Tibial artery (tissue), 4 donors: Measurements from ENCODE around the gene ARHGAP15.

Source experiments
- DNase-seq, 2 donors: peaks; one replicate each; pipeline ENCODE4 v3.0.0-alpha.2; 2019
- H3K27ac ChIP-seq, 2 donors: fragments of 200-600 bp; sonication (generic) in 1 of 2; 1 replicate in 1 of 2; 2 replicates in 1 of 2; pipeline ENCODE4 v1.5.1; 2018 to 2019; ENCODE audit warnings: mild to moderate bottlenecking in 1 of 2
- H3K27me3 ChIP-seq, 2 donors: fragments of 200-600 bp; sonication (generic) in 1 of 2; one replicate each; pipeline versions ENCODE4 v1.5.1 to v1.6.0; 2016 to 2019
- H3K36me3 ChIP-seq, 3 donors: fragments of 200-600 bp; sonication (generic) in 2 of 3; one replicate each; pipeline ENCODE4 v1.5.1; 2016 to 2019; ENCODE audit warnings: mild to moderate bottlenecking in 2 of 3
- H3K4me1 ChIP-seq, 4 donors: fragments of 200-600 bp; sonication (generic) in 2 of 4; 1 replicate in 3 of 4; 2 replicates in 1 of 4; pipeline ENCODE4 v1.5.1; 2016 to 2019
- H3K4me3 ChIP-seq, 2 donors: fragments of 200-600 bp; sonication (generic) in 1 of 2; 1 replicate in 1 of 2; 2 replicates in 1 of 2; pipeline ENCODE4 v1.5.1; 2018 to 2019; ENCODE audit warnings: mild to moderate bottlenecking in 2 of 2
- H3K9me3 ChIP-seq, 3 donors: fragments of 200-600 bp; sonication (generic) in 1 of 3; one replicate each; pipeline ENCODE4 v1.5.1; 2016 to 2019
- CTCF ChIP-seq, 2 experiments: fragments of 200-600 bp in 1 of 2; fragments of 450-650 bp in 1 of 2; IDR thresholded peaks; one replicate each; pipeline ENCODE4 v1.5.1; 2017 to 2019; ENCODE audit warnings: antibody characterized with exemption in 2 of 2, mild to moderate bottlenecking in 1 of 2, moderate library complexity in 1 of 2
- intact Hi-C: fragments of 100-400 bp; cut with DNase I; formaldehyde crosslinking; loops from one replicate; pipeline ENCODE4 v1.15.0; 2023; ENCODE audit warnings: low total_unique reads

The ARHGAP15 gene

GRCh38 chr2:143572421-143572820 is 443.2 kb downstream of the ARHGAP15 start:
- intact Hi-C loops: no loop called here
- H3K27me3 ChIP-seq: no peaks in the 10 kb centered on the region
- no peak overlapping the region for H3K4me3 ChIP-seq
- no peaks in the 10 kb centered on the region for H3K4me1 ChIP-seq
- DNase-seq: no peak
- TF ChIP-seq CTCF (IDR thresholded peaks at IDR 0.05): no peak
- H3K27ac ChIP-seq: no peak overlapping the region
- H3K9me3 ChIP-seq: no peaks in the 10 kb centered on the region
- no peaks in the 10 kb centered on the region for H3K36me3 ChIP-seq

- no peak for TF ChIP-seq CTCF (IDR thresholded peaks at IDR 0.05)
Measured at GRCh38 chr2:143574069-143574468, 444.9 kb downstream of the ARHGAP15 start.

GRCh38 chr2:143575340-143575739 is 446.1 kb downstream of the ARHGAP15 start:
- TF ChIP-seq CTCF (IDR thresholded peaks at IDR 0.05): no peak
- Histone ChIP-seq H3K4me1 (no peaks in the 10 kb centered on the region), H3K36me3 (no peaks in the 10 kb centered on the region), H3K27ac (no peak overlapping the region), H3K4me3 (no peak overlapping the region), H3K9me3 (no peaks in the 10 kb centered on the region), H3K27me3 (no peaks in the 10 kb centered on the region)
- intact Hi-C loops: no loop called here
- DNase-seq: no peak

More at GRCh38 chr2:143574069-143574468, 444.9 kb downstream of the ARHGAP15 start:
- intact Hi-C loops: no loop called here
- Histone ChIP-seq H3K4me3 (no peak overlapping the region), H3K9me3 (no peaks in the 10 kb centered on the region), H3K36me3 (no peaks in the 10 kb centered on the region), H3K4me1 (no peaks in the 10 kb centered on the region), H3K27me3 (no peaks in the 10 kb centered on the region), H3K27ac (no peak overlapping the region)
- no peak for DNase-seq

DNA sequence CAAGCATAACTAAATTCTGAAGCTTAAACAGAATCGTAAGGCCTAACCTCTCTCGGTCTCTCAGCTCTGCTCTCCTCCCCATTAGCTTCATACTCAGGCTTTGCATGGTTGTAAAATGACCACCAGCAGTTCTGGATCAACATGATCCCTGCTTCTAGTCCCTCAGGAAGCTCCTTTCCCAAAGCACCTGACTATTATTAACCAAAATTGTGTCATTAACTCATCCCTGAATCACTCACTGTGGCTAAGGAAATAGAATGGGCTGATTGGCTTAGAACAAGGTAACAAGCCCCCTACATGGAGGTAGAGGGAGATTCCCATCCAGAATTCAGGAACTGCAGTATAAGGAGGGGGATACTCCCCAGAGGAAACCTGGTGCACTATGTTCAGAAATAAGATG is 448.3 kb downstream of the ARHGAP15 start:
- no peaks in the 10 kb centered on the region for H3K9me3 ChIP-seq
- no peaks in the 10 kb centered on the region for H3K27me3 ChIP-seq
- intact Hi-C loops: no loop called here
- no peak for DNase-seq
- H3K36me3 ChIP-seq: no peaks in the 10 kb centered on the region
- no peak overlapping the region for H3K4me3 ChIP-seq
- H3K27ac ChIP-seq: no peak overlapping the region
- TF ChIP-seq CTCF (IDR thresholded peaks at IDR 0.05): no peak
- H3K4me1 ChIP-seq: peaks cover 0 to 6% (median 0%) of the 10 kb centered on the region in 4 donors

- H3K4me1 ChIP-seq: peaks cover 0 to 6% (median 0%) of the 10 kb centered on the region in 4 donors
- no peaks in the 10 kb centered on the region for H3K9me3 ChIP-seq
- H3K36me3 ChIP-seq: no peaks in the 10 kb centered on the region
- no peak for DNase-seq
- no peak for TF ChIP-seq CTCF (IDR thresholded peaks at IDR 0.05)
- H3K4me3 ChIP-seq: no peak overlapping the region
- intact Hi-C loops: no loop called here
- H3K27ac ChIP-seq: no peak overlapping the region
- no peaks in the 10 kb centered on the region for H3K27me3 ChIP-seq
Measured at GRCh38 chr2:143579456-143579855, 450.2 kb downstream of the ARHGAP15 start.

DNA sequence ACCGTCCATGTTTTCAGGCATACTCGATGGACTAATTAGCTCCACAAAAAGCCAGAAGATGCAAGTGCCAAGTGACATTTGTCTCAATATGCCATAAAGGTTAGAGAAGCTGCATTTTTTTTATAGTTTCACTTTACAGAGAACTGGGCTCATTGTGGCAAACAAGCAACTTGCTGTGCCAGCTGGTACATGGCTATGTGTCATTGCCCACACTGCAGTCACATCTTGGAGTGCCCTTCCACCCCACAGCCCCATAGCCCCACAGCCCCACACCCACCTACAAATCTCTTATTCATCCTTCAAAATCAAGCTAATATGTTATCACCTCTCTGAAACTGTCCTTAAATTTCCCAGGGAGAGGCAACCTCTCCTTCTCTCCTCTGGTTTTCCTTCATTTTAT is 451.9 kb downstream of the ARHGAP15 start:
- no peak overlapping the region for H3K27ac ChIP-seq
- peaks cover 0 to 6% (median 0%) of the 10 kb centered on the region in 4 donors for H3K4me1 ChIP-seq
- no peak for DNase-seq
- no peaks in the 10 kb centered on the region for H3K9me3 ChIP-seq
- H3K4me3 ChIP-seq: no peak overlapping the region
- peaks cover 0 to 4% (median 0%) of the 10 kb centered on the region in 3 donors for H3K36me3 ChIP-seq
- intact Hi-C loops: no loop called here
- H3K27me3 ChIP-seq: no peaks in the 10 kb centered on the region
- no peak for TF ChIP-seq CTCF (IDR thresholded peaks at IDR 0.05)
